ENCODE results near the gene SPDYC.

The SPDYC gene, protein sequence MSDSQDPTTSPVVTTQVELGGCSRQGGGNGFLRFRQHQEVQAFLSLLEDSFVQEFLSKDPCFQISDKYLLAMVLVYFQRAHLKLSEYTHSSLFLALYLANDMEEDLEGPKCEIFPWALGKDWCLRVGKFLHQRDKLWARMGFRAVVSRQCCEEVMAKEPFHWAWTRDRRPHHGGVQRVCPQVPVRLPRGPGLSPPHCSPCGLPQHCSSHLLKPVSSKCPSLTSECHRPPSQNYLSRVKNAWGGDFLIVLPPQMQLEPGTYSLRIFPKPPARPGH

DNA sequence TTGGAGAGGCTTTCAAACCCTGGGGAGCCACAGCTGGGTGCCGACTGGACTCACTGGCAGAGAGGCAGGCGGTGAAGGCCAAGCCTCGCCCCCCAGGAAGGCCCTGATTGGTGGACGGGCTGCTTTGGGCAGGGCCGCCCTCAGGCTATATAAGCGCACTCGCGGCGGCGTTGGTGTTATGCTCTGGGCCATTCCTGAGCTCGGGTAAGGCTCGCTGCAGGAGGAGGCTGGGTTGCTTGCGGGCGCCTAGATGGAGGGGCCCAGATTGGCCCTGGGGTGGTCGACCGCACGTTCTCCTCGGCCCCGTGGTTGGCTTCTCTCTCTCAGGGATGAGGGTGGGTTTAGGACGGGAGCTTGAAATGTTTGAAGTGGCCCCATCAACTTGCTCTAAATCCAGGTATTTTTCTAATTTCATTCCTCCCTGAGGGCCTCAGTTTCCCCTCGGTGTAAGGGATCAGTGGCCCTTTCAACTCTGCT, at the start of gene SPDYC:
Gene SPDYC (plus strand): TSS at position 176 of the 477 bp plus-strand sequence. CDS start 1,125 bp downstream, outside the sequence.
- DNase-seq, result no peak

DNA sequence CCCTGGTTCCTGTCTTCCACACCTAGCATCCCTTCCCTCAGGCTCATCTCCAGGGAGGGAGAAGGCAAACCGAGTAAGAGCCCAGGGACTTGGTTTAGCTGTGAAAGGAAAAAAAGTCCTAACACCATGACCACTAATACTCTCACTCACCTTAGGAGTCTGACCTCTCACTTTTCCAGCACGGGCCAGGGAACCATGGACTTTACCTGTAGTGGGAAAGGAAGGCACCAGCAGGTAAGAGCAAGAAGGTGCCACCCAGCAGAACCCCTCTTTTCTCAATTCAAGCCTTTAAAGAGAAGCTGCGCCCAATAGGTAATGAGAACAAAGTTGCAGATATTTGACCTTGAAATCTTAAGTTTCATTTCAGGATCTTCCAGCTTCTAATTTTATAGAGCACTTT, 49.2 kb upstream of the SPDYC start:
- DNase-seq, result no peak

DNA sequence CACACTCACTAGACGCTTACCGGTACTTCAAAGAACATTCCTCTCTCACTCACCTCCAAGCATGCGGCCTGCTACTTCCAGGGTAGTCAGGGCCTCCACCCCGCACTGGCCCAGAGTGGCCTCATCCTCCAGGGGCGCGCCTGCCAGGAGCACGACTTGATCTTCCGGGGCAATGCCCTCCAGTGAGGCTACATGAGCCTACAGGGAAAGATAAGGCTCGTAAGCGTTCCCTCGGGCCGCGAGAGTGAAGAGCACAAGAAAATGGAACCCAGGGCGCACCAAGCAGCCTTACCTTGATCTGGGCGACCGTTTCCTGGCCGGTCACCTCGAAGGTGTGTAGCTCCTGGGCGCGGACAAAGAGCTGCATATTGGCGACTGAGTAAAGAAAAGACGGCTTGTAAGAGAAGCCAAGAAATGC, 48.6 kb upstream of the SPDYC start:
- DNase-seq, result no peak

DNA sequence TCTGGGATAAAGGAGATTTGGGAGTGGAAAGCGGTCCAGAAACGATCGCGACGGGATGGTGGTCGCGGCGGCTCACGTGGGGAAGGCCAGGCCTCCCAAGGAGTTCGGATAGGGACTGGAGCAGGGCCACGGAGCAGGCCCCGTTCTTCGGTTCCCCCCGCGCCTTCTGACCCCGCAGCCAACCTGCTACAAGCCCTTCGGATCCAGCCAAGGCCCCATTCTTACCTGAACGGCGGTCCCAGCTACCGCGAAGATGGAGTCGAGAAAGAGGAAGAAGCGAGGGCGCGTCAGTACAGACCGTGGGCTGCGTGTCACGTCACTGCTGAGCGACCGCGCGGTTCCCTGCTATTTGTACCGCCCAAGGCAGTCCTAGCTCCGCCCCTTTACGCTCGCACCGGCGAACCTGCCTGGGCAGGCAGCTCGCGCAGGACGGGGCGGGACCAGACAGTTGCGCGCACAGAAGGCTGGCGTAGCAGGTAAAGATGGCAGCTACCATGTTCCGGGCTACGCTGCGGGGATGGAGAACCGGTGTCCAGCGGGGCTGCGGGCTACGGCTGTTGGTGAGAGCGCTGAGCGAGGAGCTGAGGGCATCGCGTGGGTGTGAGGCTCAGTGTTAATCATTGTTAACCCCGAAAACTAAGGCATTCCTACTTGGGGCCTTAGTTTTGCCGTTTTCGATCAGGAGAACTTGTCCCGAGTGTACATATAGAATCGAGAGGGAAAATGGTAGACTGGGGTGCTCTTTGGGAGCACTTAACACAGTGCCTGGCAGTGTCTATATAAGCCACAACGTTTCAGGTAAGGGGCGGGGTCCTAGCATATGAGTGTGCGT, 48.0 kb upstream of the SPDYC start, which contains the start of the genes FAU and MRPL49:
Gene FAU (minus strand): TSS at position 270 of the 832 bp plus-strand sequence. CDS start 321 bp downstream, outside the sequence.
Gene MRPL49 (plus strand): TSS at position 457 of the 832 bp plus-strand sequence. CDS start 26 bp downstream, at position 483.
- peak; percentile 97 for DNase-seq

DNA sequence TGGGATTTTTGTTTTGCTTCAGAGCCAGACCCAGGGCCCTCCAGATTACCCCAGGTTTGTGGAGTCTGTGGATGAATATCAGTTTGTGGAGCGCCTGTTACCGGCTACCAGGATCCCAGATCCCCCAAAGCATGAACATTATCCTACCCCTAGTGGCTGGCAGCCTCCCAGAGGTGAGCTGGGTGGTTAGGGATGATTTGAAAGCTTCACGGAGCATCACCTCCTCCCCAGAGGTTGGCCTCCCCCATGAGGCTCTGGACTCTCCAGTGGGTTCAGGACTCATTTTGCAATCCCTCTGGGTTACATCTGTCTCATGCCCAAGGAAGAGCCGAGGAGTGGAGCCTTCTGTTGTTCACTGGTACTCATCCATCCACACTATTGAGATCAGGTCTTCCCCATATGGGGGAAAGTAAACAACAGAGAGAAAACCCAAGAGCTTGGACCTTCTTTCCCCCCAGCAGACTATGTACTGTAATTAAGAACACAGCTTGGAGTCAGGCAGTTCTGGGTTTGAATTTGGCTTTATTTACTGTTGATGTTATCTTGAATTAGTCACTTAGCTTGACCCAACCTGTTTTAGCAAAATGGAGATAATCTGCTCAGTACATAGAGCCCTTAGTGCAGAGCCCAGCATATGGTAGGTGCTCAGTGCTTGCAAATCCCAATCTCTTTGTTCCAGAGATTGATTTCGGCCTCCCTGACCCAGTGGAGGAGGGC, 45.4 kb upstream of the SPDYC start:
- no peak for DNase-seq

DNA sequence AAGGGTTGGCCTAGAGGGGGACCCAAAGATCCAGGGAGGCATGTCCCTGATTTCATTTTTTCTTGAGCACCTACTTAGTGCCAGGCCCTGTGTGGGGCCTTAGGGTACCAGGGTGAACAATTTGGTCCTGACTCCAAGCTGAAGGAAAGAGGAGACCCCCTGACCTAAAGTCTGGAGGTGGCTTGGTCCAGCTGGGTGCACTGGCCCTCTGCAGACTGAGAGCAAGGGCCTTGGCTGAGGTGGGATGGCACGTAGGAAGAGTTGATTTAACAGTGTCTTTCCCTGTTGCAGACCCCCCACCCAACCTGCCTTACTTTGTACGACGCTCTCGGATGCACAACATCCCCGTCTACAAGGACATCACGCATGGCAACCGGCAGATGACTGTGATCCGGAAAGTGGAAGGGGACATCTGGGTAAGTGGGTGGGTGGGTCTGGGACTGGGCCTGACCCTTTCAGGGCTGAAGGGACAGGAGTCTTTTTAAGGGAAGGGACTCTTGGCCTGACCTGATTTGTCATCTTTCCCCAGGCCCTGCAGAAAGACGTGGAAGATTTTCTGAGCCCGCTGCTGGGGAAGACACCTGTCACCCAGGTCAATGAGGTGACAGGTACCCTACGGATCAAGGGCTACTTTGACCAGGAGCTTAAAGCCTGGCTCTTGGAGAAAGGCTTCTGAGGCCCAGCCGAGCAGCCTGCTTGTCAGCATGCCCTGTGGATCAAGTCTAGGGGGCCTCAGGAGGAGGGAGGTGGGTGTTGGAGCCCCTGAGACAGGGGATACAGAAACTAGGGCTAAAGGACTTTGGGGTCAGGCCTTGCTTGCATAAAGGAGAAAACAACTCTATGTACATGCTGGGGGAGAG, 44.6 kb upstream of the SPDYC start:
- no peak for DNase-seq

DNA sequence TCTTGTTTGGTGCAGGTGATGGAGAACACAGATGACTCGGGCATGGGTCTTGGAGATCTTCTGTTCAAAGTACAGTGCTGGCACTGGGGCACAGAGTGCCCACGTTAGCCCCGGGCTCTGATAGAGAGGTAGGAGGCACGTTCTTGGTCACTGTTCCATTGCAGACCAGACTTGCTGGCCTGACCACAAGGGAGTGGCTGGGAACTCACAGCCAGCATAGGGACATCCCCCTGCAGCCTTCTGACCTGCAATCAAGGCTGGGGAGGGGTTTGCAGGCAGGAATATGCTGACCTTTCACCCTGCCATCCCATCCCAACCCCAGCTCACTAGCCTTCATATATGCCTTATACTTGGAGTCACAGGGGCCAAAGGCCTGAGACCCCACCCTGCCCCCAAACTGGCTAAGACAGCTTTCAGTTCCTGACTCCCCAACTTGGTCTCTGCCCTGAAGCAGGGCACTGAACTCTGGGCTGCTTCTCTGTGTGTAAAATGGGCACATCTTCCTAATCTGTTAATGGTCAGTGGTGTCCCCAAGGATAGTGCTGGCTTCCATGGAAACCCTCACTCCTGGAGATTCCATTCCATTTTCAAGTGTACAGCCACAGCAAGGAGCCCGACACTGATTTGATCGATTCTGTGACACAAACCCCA, 43.3 kb upstream of the SPDYC start:
- DNase-seq, result no peak

DNA sequence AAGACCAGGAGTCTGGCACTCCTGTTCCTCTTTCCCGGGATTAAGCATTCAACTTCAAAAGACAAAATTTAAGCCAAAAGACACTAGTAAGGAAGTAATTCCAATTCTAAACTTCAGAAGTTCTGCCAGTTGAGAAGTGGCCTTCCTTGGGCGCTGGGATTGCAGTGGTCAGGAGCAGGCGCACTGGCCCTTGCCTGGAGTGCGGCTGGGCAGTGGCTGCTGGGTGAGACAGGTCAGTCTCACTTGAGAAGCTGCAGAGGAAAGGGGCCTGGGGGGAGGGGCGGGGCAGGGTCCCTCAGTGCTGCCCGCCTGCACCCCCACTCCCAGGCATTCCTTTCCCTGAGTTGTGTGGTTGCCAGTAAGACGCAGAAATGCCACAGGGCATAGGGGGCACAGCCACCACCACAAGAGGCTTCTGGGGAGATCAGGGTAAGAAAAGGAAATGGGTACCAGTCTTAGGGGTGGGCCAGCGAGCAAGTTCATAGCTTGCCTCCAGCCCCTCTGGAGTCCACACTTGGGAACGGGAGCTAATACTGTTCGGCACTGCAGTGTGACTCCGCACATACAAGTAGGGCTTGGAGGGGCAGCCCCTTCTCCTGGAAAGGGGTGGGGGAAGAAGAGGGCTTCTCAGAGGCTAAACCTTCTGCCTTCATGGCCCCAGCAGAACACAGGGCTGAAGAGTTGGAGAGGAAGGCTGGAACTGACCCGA, 42.4 kb upstream of the SPDYC start:
- DNase-seq, result no peak

DNA sequence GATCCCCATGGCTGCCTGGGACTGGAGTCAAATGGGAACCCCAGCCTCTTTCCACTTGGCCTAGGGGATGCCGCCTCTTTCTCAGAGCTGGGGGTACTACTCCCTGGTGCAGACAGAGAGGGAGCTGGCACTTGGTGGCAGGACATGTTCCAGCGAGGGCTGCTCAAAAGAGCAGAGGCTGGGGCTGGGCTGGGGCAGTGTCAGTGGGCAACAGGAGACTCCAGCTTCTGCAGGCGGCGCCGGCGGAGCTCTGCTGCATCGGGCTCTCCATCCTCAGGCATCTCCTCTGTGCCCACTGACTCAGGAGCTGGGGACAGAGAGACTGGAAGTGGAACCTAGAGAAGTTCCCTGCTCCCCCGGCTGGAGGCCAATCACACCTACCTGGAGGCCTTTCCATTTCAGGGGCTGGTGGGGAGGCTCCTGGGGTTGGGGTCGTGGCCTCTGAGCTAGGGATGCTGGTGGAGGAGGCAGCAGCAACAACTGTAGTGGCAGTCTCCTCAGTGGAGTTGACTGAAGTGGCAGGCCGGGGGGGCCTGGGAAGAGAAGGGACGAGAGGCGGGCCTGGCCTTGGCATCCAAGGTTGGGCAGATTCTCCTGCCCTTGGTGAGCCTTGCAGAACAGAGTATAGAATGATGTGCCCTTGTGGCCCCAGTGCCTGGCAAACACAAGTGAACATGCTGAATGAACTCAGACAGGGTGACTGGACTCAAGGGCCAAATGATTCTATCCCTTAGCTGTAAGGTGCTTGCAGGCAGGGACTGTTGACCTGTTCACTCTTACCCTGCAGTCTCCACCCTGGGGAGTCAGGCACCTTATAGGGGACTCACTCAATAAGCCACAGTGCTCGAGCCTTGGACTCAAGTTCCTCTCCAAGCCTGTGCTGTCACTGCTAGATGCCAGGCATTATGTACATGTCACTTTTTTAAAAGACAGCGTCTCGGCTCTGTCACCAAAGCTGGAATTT, 41.6 kb upstream of the SPDYC start:
- no peak for DNase-seq

DNA sequence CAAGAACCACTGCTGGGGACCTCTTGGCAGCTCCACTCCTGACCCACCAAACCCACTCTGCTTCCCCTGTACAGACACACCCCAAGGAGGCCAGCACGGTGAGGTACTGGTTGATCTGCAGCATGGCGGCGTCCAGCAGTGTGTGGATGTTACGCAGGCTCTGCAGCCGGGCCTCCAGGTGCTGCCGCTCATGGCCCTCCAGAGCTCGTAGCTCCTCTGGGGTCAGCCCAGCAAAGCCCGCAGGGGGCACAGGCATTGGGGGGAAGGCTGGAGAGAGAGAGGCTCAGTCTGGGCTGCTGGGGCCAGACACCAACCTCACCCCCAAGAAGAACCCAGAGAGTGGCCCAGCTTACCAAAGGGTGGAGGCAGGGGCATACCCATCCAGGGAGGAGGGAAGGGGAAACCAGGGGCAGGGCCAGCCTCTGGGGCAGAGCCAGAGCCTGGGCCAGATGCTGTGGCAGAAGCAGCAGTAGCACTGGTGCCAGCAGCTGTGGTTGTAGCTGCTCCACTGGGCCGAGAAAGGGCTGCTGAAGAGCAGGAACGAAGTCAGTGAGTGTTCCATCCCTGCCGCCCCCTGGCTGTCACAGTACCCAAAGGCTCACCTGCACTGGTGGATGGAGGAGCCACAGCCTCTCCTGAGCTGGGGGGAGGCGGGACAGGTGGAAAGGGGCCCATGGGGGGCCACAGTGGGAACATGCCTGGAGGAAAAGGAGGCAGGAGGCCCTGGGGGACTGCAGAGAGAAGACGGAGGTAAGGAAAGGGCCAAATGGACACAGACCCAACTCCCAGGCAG, 40.2 kb upstream of the SPDYC start:
- DNase-seq, result no peak

DNA sequence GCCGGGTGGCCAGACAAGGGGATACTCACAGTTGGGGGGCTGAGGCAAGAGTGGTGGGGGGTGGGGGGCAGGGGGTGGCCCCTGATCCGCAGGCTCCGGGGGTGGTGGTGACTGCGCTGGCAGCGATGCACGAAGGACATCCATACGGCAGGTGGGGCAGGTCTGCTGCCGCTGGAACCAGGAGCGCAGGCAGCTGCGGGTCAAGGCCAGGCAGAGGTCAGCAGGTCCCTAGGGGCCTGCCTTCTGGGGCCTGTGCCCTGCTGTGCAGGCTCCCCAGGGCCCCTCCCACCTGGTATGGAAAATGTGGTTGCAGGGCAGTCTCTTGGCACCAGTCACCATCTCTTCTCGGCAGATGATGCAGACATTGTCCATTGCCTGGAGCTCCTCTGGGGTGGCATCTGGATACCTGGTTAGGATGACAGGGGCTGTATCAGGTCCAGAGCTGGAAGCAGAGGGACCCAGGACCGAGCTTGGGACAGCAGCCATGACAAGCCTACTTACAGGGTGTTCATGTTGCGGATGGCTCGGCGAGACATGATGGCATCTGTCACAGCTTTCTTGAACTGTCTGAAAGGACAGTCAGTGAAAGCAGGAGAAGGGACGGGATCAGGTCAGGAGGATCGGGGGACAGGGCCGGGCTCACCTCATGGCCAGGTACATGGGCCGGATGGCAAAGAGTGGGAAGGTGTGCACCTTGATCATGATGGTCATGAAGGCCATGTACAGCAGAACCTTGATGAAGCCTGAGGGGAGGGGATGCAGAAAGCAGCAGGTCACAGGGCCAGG, 39.2 kb upstream of the SPDYC start:
- no peak for DNase-seq

DNA sequence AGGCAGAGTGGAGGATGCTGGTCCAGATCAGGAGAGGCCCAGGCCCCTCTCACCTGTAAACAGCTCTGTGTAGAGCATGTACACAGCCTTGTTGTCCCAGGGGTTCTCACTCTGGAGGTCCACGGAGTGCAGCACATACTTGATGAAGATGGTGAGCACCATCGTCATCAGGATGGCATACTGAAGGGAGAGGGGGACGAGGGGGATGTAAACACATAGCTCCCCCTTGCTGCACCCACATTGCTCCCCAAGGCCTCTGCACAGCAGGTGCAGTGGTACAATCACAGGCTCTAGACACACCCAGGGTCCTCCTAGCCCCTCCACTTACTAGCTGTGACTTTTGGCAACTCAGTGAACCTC, 38.6 kb upstream of the SPDYC start:
- DNase-seq, result no peak

DNA sequence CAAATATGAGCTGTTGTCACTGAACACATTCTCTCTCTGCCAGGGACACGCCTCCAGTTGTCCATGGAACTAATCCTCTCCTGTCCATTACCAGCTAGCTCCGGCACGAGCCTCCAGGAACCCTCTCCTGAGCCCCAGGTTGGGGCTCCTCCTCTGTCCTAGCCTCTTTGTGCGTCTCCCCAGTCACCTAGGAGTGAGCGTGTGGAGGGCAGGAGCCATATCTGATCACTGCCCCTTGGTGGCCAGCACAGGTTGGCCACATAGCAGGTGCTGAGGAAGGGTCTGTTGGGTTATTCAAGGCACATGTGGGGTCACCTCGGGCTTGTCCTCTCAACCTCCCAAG, 38.2 kb upstream of the SPDYC start:
- DNase-seq, result no peak

DNA sequence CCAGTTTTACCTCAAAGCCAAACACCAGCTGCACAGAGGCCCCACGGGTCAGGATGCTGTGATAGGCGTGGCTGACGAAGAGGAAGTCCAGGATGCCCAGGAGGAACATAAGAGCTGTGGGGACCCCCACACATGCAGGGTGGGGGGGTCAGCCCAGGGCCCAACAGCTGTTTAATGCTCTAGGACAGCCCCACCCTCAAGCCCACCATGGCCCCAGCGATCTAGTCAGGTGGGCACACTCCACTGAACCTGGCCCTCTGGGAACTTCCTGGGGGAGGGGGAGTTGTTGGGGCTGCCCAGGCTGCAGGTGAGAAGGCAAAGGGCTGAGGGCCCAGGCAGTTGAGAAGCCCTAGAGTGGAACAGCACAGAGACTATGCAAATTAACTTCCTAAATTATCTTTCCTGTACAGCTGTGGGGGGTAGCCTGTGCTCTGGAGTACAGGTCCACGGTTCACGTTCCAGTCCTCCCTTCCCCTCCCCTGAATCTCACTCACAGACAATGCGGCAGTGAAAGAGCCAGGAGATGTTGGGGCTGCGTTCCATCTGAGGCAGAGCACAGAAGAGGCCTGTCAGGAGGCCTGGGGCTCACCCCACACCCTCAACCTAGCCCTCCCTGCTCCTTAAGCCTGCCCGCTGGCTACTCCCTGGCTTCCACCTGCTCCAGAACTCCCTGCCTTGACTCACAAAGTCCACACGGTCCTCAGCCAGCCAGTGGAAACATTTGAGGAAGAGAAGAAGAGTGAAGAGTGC, 37.6 kb upstream of the SPDYC start:
- no peak for DNase-seq

DNA sequence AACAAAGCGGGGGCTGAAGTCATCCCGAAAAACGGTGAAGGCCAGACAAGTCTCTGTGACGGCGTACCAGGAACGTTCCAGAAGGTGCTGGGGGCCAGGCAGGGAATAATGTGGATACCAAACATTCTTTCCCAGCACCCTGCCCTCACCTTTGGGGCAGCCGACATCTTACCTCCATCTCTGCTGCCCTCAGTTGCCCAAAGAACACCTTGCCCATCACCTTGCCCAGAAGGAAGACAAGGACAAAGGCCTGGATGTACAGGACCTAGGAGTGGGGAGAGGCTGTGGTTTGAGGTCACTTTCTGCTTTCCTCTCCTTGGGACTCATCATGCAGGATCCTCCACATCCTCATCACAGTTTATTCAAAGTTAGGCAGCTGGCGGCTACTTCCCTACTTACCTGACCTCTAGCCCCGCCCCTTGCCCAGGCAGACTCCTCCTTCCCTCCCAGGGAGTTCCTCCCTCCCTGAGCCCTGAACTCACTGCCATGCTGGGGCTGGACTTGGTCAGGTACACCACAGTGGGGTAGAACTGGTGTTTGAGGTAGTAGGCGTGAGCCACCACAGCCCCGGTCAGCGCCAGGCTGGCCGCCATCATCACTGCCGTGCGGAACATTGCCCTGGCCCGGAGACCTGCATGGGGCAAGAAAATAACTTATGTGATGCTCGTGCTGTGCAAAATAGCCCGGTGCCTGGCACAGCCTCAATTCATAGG, 36.9 kb upstream of the SPDYC start:
- no peak for DNase-seq

DNA sequence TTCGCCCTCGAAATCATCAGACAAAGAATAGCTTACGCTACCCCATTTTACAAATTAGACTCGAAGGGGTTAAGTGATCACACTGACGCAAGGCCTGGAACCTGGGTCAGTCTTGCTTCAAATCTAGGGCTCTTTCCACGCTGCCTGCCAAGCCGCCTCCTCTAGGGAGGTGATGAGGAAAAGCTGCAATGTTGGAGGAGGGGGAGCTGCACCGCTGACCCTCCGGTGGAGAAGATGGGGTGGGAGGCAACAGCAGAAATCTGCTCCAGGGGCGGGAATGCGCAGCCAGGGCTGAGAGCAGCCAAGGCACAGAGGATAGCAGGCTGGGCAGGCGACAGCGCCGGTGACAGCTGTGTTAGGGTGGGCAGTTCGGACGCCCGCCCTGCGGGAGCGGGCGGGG, 36.3 kb upstream of the SPDYC start:
- no peak for DNase-seq
